ENCODE measurements around the gene ZDHHC3.

DNA sequence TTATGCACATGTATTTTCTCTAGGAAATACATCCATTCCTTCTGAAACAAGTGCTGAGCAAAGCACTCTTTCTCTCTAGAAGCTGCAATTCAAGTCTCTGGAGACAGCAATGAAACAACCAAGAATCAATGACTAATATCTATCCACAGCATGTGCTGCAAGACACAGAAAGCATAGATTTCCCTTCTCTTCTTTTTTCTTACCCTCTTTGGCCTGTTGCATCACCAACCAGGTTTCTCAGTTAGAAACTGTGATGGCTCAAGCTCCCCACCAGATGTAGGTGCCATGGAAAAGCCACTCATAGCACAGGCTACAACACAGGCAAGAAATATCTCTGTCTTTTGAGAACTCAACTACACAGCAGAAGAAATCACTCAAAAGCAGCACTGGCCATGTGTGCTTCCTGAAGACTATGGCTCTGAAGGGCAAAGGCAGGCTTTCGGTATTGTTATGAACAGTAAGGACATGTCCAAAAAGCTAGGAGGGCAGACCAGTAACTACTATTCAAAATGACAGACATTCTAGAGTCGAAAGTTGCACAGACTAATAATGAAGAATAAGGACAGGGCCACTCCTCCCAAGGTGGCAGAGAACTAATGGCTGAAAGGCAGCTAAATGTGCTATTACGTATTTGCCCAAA, 15.5 kb downstream of the ZDHHC3 start:
- TF ChIP-seq EZH2 (IDR thresholded peaks at IDR 0.05): no peak
- TF ChIP-seq, protein P1, sequence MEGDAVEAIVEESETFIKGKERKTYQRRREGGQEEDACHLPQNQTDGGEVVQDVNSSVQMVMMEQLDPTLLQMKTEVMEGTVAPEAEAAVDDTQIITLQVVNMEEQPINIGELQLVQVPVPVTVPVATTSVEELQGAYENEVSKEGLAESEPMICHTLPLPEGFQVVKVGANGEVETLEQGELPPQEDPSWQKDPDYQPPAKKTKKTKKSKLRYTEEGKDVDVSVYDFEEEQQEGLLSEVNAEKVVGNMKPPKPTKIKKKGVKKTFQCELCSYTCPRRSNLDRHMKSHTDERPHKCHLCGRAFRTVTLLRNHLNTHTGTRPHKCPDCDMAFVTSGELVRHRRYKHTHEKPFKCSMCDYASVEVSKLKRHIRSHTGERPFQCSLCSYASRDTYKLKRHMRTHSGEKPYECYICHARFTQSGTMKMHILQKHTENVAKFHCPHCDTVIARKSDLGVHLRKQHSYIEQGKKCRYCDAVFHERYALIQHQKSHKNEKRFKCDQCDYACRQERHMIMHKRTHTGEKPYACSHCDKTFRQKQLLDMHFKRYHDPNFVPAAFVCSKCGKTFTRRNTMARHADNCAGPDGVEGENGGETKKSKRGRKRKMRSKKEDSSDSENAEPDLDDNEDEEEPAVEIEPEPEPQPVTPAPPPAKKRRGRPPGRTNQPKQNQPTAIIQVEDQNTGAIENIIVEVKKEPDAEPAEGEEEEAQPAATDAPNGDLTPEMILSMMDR (IDR thresholded peaks at IDR 0.05): no peak

Measured in neural progenitor cell (in vitro differentiated cells).